ENCODE measurements around the gene XYLT1. TPM values are rescaled to one million over a fixed set of nuclear protein-coding genes. Genes with fewer than 3 reads are reported as not detected.

XYLT1 gene
- total RNA-seq, 1 experiment from 2014 or later, result 14.5 TPM

DNA sequence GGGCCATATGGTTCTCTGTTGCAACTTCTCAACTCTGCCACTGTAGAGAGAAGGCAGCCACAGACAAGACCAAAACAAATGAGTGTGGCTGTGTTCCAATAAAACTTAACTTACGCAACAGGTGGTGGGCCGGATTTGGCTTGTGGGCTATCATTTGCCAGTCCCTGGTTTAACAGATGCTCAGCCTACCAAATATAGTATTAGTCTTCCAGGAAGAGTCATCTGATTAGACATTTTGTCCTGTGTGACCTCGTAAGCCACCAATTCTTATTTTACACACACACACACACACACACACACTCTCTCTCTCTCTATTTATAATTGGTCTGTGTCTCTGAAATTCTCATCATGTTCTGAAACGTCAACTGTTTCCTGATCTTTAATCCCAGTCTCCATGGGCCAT is 245.9 kb downstream of the XYLT1 start:
- Histone ChIP-seq H4K5ac (ENCODE audit: insufficient read length, low read depth, low read length) (no peak overlapping the region), H3K56ac (ENCODE audit: insufficient read length, low read depth, low read length) (no peak overlapping the region), H3K14ac (ENCODE audit: insufficient read depth, low read length) (no peak overlapping the region), H2BK5ac (ENCODE audit: insufficient read length, low read length) (no peak overlapping the region), H4K91ac (ENCODE audit: insufficient read length, low read depth, low read length) (no peak overlapping the region), H3T11ph (ENCODE audit: low read length) (no peak overlapping the region), H2AFZ (ENCODE audit: low read length) (no peak overlapping the region), H3K23ac (ENCODE audit: insufficient read length, low read depth, low read length) (no peak overlapping the region), H3K4me1 (ENCODE audit: insufficient read depth, low read length) (peaks cover 8% of the 10 kb centered on the region; the same call in 1 of the 2 replicates), H2BK12ac (ENCODE audit: insufficient read length, low read depth, low read length) (no peak overlapping the region), H3K79me2 (ENCODE audit: insufficient read depth, low read length) (no peaks in the 10 kb centered on the region), H3K27ac (ENCODE audit: insufficient read length, low read depth, low read length) (no peak overlapping the region), H3K9ac (ENCODE audit: extremely low read depth, insufficient read length, low read length) (no peak overlapping the region), H3K9me3 (ENCODE audit: control insufficient read depth, low read depth, low read length) (no peaks in the 10 kb centered on the region), H2BK120ac (ENCODE audit: low read depth, low read length, poor library complexity, severe bottlenecking) (no peak overlapping the region), H3K4me2 (ENCODE audit: insufficient read depth, insufficient read length, low read length) (no peak overlapping the region), H3K18ac (ENCODE audit: insufficient read length, low read depth, low read length) (no peak overlapping the region), H3K79me1 (ENCODE audit: insufficient read depth, low read depth, low read length, poor library complexity, severe bottlenecking) (no peaks in the 10 kb centered on the region), H4K8ac (replicated peaks; ENCODE audit: insufficient read length, low read depth, low read length) (no peak overlapping the region), H2BK15ac (ENCODE audit: low read depth, low read length) (no peak overlapping the region), H3K27me3 (ENCODE audit: insufficient read depth, low read length) (no peaks in the 10 kb centered on the region), H3K23me2 (ENCODE audit: insufficient read length, low read depth, low read length, poor library complexity, severe bottlenecking) (no peaks in the 10 kb centered on the region), H2AK5ac (ENCODE audit: insufficient read length, low read length) (no peak overlapping the region), H3K4ac (ENCODE audit: low read depth, low read length) (no peak overlapping the region), H4K20me1 (ENCODE audit: control insufficient read depth, insufficient read depth, insufficient read length) (no peaks in the 10 kb centered on the region), H2BK20ac (ENCODE audit: low read depth, low read length, poor library complexity, severe bottlenecking) (no peak overlapping the region)
- peak overlapping the region in 1 of 3 experiments; percentile 50; a peak in 1 of 7 replicates for H3K27ac Mint-ChIP-seq
- no peak for DNase-seq
- H3K4me1 Mint-ChIP-seq, result peaks cover 19 to 20% of the 10 kb centered on the region in 2 experiments
- no peak for TF ChIP-seq CTCF (conservative IDR thresholded peaks at IDR 0.05)
- WGBS (ENCODE audit: extremely low coverage, insufficient read length, low lambda C conversion rate), result no CpG with 5 or more reads among the region's 4 CpGs
- H3K4me3 Mint-ChIP-seq, result no peak overlapping the region
- H3K9me3 Mint-ChIP-seq, result no peaks in the 10 kb centered on the region
- no peaks in the 10 kb centered on the region; a peak in 1 of 7 replicates for H3K36me3 Mint-ChIP-seq (ENCODE audit: insufficient read depth in 1 of 3, low read depth in 3 of 3)
- H3K27me3 Mint-ChIP-seq (ENCODE audit: low read depth), result no peaks in the 10 kb centered on the region

All from H9 (cell line).